Gastrocnemius medialis (tissue), 4 donors: Measurements from ENCODE around the gene EFNB2.

Source experiments
- CTCF ChIP-seq, 5 experiments: fragments of 450-650 bp in 3 of 5; fragments of 200-600 bp in 2 of 5; sonication (generic) in 2 of 5; IDR thresholded peaks in 4 of 5; conservative IDR thresholded peaks in 1 of 5; 1 replicate in 4 of 5; 2 replicates in 1 of 5; pipeline ENCODE4 v1.5.1; 2016 to 2019; ENCODE audit warnings: antibody characterized with exemption in 5 of 5, mild to moderate bottlenecking in 3 of 5, moderate library complexity in 3 of 5
- POLR2A ChIP-seq, 2 donors: fragments of 450-650 bp; IDR thresholded peaks; one replicate each; pipeline ENCODE4 v1.6.1; 2017; ENCODE audit warnings: antibody characterized with exemption in 2 of 2, mild to moderate bottlenecking in 2 of 2, moderate library complexity in 2 of 2

GRCh38 chr13:106440866-106441265 is 94.6 kb downstream of the EFNB2 start:
- TF ChIP-seq CTCF (IDR thresholded peaks at IDR 0.05 in 4 of 5, conservative IDR thresholded peaks at IDR 0.05 in 1 of 5), result no peak
- no peak for TF ChIP-seq POLR2A (IDR thresholded peaks at IDR 0.05)
